ENCODE results near the gene INSYN2B.

INSYN2B gene

DNA sequence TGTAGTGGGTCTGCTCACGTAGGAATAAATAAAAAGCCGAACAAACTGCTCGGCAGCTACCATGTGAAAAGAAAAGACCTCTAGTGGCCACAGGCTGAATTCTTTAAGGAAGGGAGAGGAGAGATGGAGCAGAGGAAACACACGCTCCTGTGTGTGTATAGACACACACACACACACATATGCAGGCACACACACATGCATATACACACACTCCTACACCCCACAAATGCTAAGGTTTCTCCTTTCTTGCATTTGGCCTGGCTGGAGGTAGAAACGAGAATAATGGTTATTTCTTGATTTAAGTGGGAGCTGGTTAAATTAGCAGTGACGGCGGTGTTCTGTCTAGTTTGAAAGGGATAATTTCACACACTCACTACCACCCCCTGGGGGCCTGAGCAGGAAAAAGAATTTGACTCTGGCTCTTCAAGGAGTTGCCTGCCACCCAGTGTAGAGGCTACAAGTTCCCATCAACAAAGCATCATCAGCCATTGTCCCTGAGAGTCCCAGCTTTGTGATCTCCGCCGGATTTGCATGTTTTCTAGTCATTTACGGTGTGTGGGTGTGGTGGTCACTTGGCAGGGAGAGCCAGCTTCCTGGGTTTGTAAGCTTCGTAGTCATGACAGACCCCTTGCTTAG lies at the start of gene INSYN2B:
Gene INSYN2B (minus strand): TSS at position 78 of the 636 bp plus-strand sequence. CDS start 96,597 bp downstream, outside the sequence.
- Mint-ChIP-seq H3K9me3 (no peaks in the 10 kb centered on the region), H3K36me3 (ENCODE audit: low read depth) (peaks cover 25% of the 10 kb centered on the region), H3K4me3 (no peak within 1 kb of the TSS), H3K27ac (no peak within 1 kb of the TSS), H3K27me3 (ENCODE audit: low read depth) (no peaks in the 10 kb centered on the region), H3K4me1 (ENCODE audit: low read depth) (no peaks in the 10 kb centered on the region)
- peak; percentile 6 for DNase-seq (ENCODE audit: low spot score)

- H3K36me3 Mint-ChIP-seq (ENCODE audit: low read depth): peaks cover 41% of the 10 kb centered on the region
- H3K27ac Mint-ChIP-seq: no peak overlapping the region
- no peak overlapping the region for H3K4me3 Mint-ChIP-seq
- H3K9me3 Mint-ChIP-seq: no peaks in the 10 kb centered on the region
- DNase-seq (ENCODE audit: low spot score): no peak
- H3K4me1 Mint-ChIP-seq (ENCODE audit: low read depth): no peaks in the 10 kb centered on the region
- H3K27me3 Mint-ChIP-seq (ENCODE audit: low read depth): no peaks in the 10 kb centered on the region
Observed at GRCh38 chr5:170028124-170028523, 47.8 kb upstream of the INSYN2B start.

- Mint-ChIP-seq H3K4me3 (no peak overlapping the region), H3K27me3 (ENCODE audit: low read depth) (no peaks in the 10 kb centered on the region), H3K4me1 (ENCODE audit: low read depth) (no peaks in the 10 kb centered on the region), H3K36me3 (ENCODE audit: low read depth) (peaks cover 38% of the 10 kb centered on the region), H3K9me3 (no peaks in the 10 kb centered on the region), H3K27ac (no peak overlapping the region)
- no peak for DNase-seq (ENCODE audit: low spot score)
Observed at GRCh38 chr5:170025853-170026252, 45.6 kb upstream of the INSYN2B start.

DNA sequence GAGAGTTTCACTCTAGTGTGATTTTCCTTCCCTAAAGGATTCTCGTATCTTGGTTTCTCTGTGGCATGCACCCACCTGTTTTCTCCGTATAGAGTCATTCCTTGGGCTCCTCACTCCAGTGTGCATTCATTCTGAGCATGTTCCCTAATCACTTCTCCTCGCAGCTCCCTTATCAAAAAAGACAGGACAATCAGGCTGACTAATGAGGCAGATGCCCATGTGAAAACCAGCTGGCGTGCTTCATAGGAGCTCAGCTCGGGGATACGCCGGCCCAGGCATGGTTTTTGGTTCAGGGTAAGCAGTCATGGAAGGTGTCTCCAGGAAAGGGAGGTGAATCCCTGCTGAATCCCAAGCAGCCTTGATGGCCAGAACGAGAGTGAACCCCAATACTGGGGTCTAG lies 41.2 kb upstream of the INSYN2B start:
- Mint-ChIP-seq H3K4me1 (ENCODE audit: low read depth) (no peaks in the 10 kb centered on the region), H3K36me3 (ENCODE audit: low read depth) (peaks cover 40% of the 10 kb centered on the region), H3K9me3 (no peaks in the 10 kb centered on the region)

GRCh38 chr5:170020423-170020822 lies 40.1 kb upstream of the INSYN2B start:
- no peaks in the 10 kb centered on the region for H3K4me1 Mint-ChIP-seq (ENCODE audit: low read depth)
- peaks cover 34% of the 10 kb centered on the region for H3K36me3 Mint-ChIP-seq (ENCODE audit: low read depth)
- H3K27me3 Mint-ChIP-seq (ENCODE audit: low read depth): no peaks in the 10 kb centered on the region
- no peaks in the 10 kb centered on the region for H3K9me3 Mint-ChIP-seq
- no peak overlapping the region for H3K4me3 Mint-ChIP-seq
- peak overlapping the region; percentile 0 for H3K27ac Mint-ChIP-seq
- DNase-seq (ENCODE audit: low spot score): no peak

More for the DNA sequence above, 41.2 kb upstream of the INSYN2B start:
- Mint-ChIP-seq H3K27ac (no peak overlapping the region), H3K4me3 (no peak overlapping the region), H3K27me3 (ENCODE audit: low read depth) (no peaks in the 10 kb centered on the region)
- DNase-seq (ENCODE audit: low spot score): no peak

DNA sequence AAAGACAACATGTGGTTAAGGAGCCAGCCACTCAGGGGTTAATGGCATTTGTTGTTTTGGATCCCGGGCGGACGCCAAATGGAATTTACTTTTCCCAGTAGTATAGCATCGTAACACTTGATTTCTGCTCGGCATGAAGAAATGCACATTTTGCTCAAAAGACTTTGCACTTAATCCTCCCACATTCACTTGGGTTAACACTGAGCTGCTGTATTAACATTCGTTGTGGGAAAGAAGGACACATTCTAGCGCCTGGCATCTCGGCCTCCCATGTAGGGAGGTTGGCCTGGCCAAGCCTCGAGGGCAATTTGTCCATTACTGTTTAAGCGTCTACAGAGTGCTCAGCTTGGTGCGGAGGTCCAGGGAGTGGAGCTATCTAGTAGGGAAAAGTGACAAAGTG lies 32.3 kb upstream of the INSYN2B start:
- no peaks in the 10 kb centered on the region for H3K4me1 Mint-ChIP-seq (ENCODE audit: low read depth)
- no peaks in the 10 kb centered on the region for H3K27me3 Mint-ChIP-seq (ENCODE audit: low read depth)
- no peak overlapping the region for H3K27ac Mint-ChIP-seq
- H3K4me3 Mint-ChIP-seq: no peak overlapping the region
- no peak for DNase-seq (ENCODE audit: low spot score)
- H3K9me3 Mint-ChIP-seq: no peaks in the 10 kb centered on the region
- peaks cover 22% of the 10 kb centered on the region for H3K36me3 Mint-ChIP-seq (ENCODE audit: low read depth)

DNA sequence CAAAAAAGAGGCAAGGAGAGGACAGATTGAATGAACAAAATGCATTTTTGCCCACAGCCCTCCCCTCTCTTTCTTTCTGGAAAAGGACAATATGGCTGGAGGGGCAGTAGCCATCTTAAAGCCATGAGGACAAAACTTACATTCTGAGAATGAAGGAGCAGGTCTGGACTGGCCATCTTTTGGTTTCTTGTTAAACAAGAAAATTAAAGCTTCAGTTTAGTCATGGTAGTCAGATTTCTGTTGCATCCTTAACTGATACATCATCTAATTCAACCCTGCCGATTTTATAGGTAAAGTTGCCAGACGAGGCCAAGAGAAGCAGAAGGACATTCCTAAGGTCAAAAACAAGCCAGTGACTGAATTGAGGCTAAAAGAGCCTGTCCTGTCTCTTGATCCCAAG lies 31.5 kb upstream of the INSYN2B start:
- Mint-ChIP-seq H3K4me3 (no peak overlapping the region), H3K4me1 (ENCODE audit: low read depth) (no peaks in the 10 kb centered on the region), H3K9me3 (no peaks in the 10 kb centered on the region), H3K27ac (no peak overlapping the region), H3K27me3 (ENCODE audit: low read depth) (no peaks in the 10 kb centered on the region), H3K36me3 (ENCODE audit: low read depth) (peaks cover 22% of the 10 kb centered on the region)
- DNase-seq (ENCODE audit: low spot score): no peak

GRCh38 chr5:170010595-170010994 lies 30.3 kb upstream of the INSYN2B start:
- DNase-seq (ENCODE audit: low spot score): no peak
- Mint-ChIP-seq H3K9me3 (no peaks in the 10 kb centered on the region), H3K4me3 (no peak overlapping the region), H3K36me3 (ENCODE audit: low read depth) (peaks cover 23% of the 10 kb centered on the region), H3K27ac (no peak overlapping the region), H3K4me1 (ENCODE audit: low read depth) (no peaks in the 10 kb centered on the region), H3K27me3 (ENCODE audit: low read depth) (no peaks in the 10 kb centered on the region)

DNA sequence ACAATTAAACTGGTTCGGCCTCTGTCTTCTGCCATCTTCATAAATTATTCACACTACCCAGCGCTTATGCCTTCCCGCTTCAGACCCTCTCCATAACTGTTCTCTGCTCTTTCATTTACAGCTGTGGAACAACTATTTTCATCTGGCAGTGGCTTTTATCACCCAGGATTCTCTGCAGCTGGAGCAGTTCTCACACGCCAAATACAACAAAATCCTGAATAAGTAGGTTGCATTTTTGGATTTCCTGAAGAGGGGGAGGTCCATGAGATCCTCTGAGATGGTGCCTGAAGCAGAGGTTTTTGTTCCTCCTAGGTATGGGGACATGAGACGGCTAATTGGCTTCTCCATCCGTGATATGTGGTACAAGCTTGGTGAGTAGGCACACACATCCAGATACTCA lies 28.1 kb upstream of the INSYN2B start:
- DNase-seq (ENCODE audit: low spot score): no peak
- peaks cover 6% of the 10 kb centered on the region for H3K9me3 Mint-ChIP-seq
- no peak overlapping the region for H3K4me3 Mint-ChIP-seq
- no peaks in the 10 kb centered on the region for H3K27me3 Mint-ChIP-seq (ENCODE audit: low read depth)
- no peak overlapping the region for H3K27ac Mint-ChIP-seq
- H3K4me1 Mint-ChIP-seq (ENCODE audit: low read depth): no peaks in the 10 kb centered on the region
- H3K36me3 Mint-ChIP-seq (ENCODE audit: low read depth): peaks cover 33% of the 10 kb centered on the region

DNA sequence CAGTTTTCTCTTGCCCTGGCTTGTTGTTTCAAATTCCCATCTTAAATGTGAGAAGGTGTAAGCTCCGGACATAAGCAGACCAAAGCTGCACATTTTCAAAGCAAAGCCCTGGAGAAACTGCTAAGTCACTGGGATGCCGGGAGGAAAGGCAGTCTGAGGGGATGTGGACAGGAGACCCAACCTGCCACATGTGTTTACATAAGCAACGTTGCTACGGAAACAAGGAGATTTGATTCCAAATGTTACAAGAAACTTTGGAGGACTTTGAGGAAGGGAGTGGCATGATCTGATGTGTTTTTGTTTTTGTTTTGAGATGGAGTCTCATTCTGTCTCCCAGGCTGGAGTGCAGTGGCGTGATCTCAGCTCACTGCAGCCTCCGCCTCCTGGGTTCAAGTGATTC lies 25.7 kb upstream of the INSYN2B start:
- H3K4me3 Mint-ChIP-seq: no peak overlapping the region

GRCh38 chr5:170000155-170000554 lies 19.9 kb upstream of the INSYN2B start:
- Mint-ChIP-seq H3K27me3 (ENCODE audit: low read depth) (no peaks in the 10 kb centered on the region), H3K27ac (no peak overlapping the region), H3K4me1 (ENCODE audit: low read depth) (no peaks in the 10 kb centered on the region), H3K36me3 (ENCODE audit: low read depth) (peaks cover 52% of the 10 kb centered on the region), H3K9me3 (peaks cover 6% of the 10 kb centered on the region), H3K4me3 (no peak overlapping the region)
- no peak for DNase-seq (ENCODE audit: low spot score)

More for the DNA sequence above, 25.7 kb upstream of the INSYN2B start:
- no peak for DNase-seq (ENCODE audit: low spot score)
- peaks cover 43% of the 10 kb centered on the region for H3K36me3 Mint-ChIP-seq (ENCODE audit: low read depth)
- no peaks in the 10 kb centered on the region for H3K4me1 Mint-ChIP-seq (ENCODE audit: low read depth)
- no peak overlapping the region for H3K27ac Mint-ChIP-seq
- no peaks in the 10 kb centered on the region for H3K27me3 Mint-ChIP-seq (ENCODE audit: low read depth)
- H3K9me3 Mint-ChIP-seq: peaks cover 6% of the 10 kb centered on the region

DNA sequence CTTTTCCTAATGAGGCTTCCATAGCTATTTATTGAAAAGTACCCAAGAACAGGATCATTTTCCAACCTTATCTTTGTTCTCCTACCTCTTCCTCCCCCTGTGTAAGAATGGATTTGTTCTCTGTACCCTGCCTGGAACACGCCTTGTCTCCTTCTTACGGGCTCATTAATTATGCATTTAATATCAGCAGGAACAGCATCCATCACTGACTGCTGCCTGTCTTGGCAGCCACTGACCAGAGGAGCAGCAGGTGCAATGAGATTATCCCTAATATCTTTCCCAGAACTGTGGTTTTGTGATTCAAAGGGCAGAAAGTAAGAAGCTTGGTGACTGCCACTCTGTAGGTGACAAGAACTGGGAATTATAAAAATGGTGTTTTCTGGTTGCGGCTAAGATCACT lies 19.3 kb upstream of the INSYN2B start:
- Mint-ChIP-seq H3K36me3 (ENCODE audit: low read depth) (peaks cover 53% of the 10 kb centered on the region), H3K4me3 (no peak overlapping the region)

GRCh38 chr5:169997798-169998197 lies 17.5 kb upstream of the INSYN2B start:
- Mint-ChIP-seq H3K4me3 (no peak overlapping the region), H3K27me3 (ENCODE audit: low read depth) (no peaks in the 10 kb centered on the region), H3K9me3 (no peaks in the 10 kb centered on the region), H3K27ac (no peak overlapping the region), H3K36me3 (ENCODE audit: low read depth) (peaks cover 48% of the 10 kb centered on the region), H3K4me1 (ENCODE audit: low read depth) (peaks cover 1% of the 10 kb centered on the region)
- no peak for DNase-seq (ENCODE audit: low spot score)

More for the DNA sequence above, 19.3 kb upstream of the INSYN2B start:
- Mint-ChIP-seq H3K27ac (no peak overlapping the region), H3K27me3 (ENCODE audit: low read depth) (no peaks in the 10 kb centered on the region), H3K9me3 (peaks cover 6% of the 10 kb centered on the region), H3K4me1 (ENCODE audit: low read depth) (peaks cover 1% of the 10 kb centered on the region)
- no peak for DNase-seq (ENCODE audit: low spot score)

- Mint-ChIP-seq H3K4me1 (ENCODE audit: low read depth) (peaks cover 4% of the 10 kb centered on the region), H3K4me3 (no peak overlapping the region), H3K27ac (no peak overlapping the region), H3K27me3 (ENCODE audit: low read depth) (no peaks in the 10 kb centered on the region), H3K36me3 (ENCODE audit: low read depth) (peaks cover 43% of the 10 kb centered on the region), H3K9me3 (no peaks in the 10 kb centered on the region)
- DNase-seq (ENCODE audit: low spot score): no peak
Observed at GRCh38 chr5:169993485-169993790, 13.1 kb upstream of the INSYN2B start.

DNA sequence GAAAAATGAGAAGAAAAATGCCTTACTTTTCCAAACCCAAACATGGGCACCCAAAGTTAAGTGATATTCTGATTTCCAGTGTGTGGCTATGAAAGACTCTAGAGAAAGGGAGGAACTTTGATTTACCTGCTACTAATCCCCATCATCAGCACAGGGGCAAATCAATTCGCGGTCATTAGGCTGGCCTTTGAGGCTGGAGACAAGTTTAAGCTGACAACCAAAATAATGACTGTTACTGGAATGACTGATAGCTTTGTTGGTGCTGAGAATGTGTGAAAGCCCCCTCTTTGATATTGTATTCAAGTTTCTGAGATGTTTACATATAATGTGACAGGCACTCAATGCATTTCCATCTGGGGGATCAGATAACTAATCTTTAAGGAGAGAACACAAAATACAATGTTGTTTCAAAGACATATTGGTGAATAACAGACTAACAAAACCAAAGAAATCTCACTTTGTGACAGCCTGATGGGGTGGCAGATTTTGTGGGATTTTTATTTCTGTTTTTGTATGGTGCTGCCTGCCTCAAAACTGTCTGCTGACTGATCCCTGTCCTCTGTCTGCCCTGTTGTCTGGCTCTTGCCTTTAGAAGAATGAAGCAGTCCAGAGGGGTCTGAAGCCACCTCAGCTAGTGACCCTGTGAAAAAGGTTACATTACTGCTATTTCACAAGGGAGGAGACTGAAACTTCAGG lies 12.6 kb upstream of the INSYN2B start:
- Mint-ChIP-seq H3K27me3 (ENCODE audit: low read depth) (no peaks in the 10 kb centered on the region), H3K9me3 (no peaks in the 10 kb centered on the region), H3K27ac (no peak overlapping the region), H3K4me3 (no peak overlapping the region), H3K36me3 (ENCODE audit: low read depth) (peaks cover 40% of the 10 kb centered on the region), H3K4me1 (ENCODE audit: low read depth) (peaks cover 4% of the 10 kb centered on the region)
- DNase-seq (ENCODE audit: low spot score): no peak

Data from T-helper 2 cell treated with Interferon-gamma antibody and Interleukin-4, amounts not matched to agents 5 μg/mL and 100 μg/mL, for 36 hours (primary cell).